A204.1 (cell line): ENCODE data around the gene MSTN.
A peak's percentile ranks its signal among the peaks of the same experiment; 100 is the strongest.

Experiments used
- FAIRE-seq: peaks from 2 replicates; lab custom pipeline; 2012; peaks lifted over from hg19 to GRCh38; lab: Jason Lieb, UNC

Gene MSTN

GRCh38 chr2:190062601-190063000 is at the start of gene MSTN:
Gene MSTN (minus strand): TSS chr2:190062729. CDS start chr2:190062596, 133 bp downstream.
- no peak for FAIRE-seq

- FAIRE-seq: no peak
Measured at GRCh38 chr2:190111166-190111565, 48.6 kb upstream of the MSTN start.

- FAIRE-seq: no peak
Measured at GRCh38 chr2:190110699-190111098, 48.2 kb upstream of the MSTN start.

- no peak for FAIRE-seq
Measured at GRCh38 chr2:190110131-190110530, 47.6 kb upstream of the MSTN start.

GRCh38 chr2:190107409-190107808 is 44.9 kb upstream of the MSTN start:
- FAIRE-seq: no peak

GRCh38 chr2:190106783-190107182 is 44.3 kb upstream of the MSTN start:
- no peak for FAIRE-seq

GRCh38 chr2:190105554-190105953 is 43.0 kb upstream of the MSTN start:
- no peak for FAIRE-seq

GRCh38 chr2:190103144-190103543 is 40.6 kb upstream of the MSTN start:
- no peak for FAIRE-seq

- FAIRE-seq: no peak
Measured at GRCh38 chr2:190099890-190100697, 37.6 kb upstream of the MSTN start.

GRCh38 chr2:190098851-190099250 is 36.3 kb upstream of the MSTN start:
- FAIRE-seq: no peak

- FAIRE-seq: no peak
Measured at GRCh38 chr2:190097115-190097514, 34.6 kb upstream of the MSTN start.

- FAIRE-seq: no peak
Measured at GRCh38 chr2:190094316-190094871, 31.9 kb upstream of the MSTN start.

- no peak for FAIRE-seq
Measured at GRCh38 chr2:190093793-190094192, 31.3 kb upstream of the MSTN start.

GRCh38 chr2:190090148-190090547 is 27.6 kb upstream of the MSTN start:
- no peak for FAIRE-seq

GRCh38 chr2:190088917-190089316 is 26.4 kb upstream of the MSTN start:
- peak; percentile 94 for FAIRE-seq

GRCh38 chr2:190084704-190085103 is 22.2 kb upstream of the MSTN start:
- no peak for FAIRE-seq

GRCh38 chr2:190082118-190082517 is 19.6 kb upstream of the MSTN start:
- no peak for FAIRE-seq

- no peak for FAIRE-seq
Measured at GRCh38 chr2:190080527-190081049, 18.1 kb upstream of the MSTN start.

- no peak for FAIRE-seq
Measured at GRCh38 chr2:190079160-190079559, 16.6 kb upstream of the MSTN start.

GRCh38 chr2:190075623-190076022 is 13.1 kb upstream of the MSTN start:
- no peak for FAIRE-seq

- FAIRE-seq: peak; percentile 98
Measured at GRCh38 chr2:190069936-190070696, 7.6 kb upstream of the MSTN start.

- no peak for FAIRE-seq
Measured at GRCh38 chr2:190068764-190069163, 6.2 kb upstream of the MSTN start.

- no peak for FAIRE-seq
Measured at GRCh38 chr2:190065839-190066238, 3.3 kb upstream of the MSTN start.
